Erythroblast (primary cell): ENCODE data around the gene PBX1.

Experiments
- GATA1 ChIP-seq: IDR thresholded peaks from 2 replicates; pipeline ENCODE4 v1.6.1; 2011; ENCODE audit warnings: low read depth, mild to moderate bottlenecking, control low read depth, low read length, moderate library complexity
- POLR2A ChIP-seq: IDR thresholded peaks from 2 replicates; pipeline ENCODE4 v1.6.1; 2011; ENCODE audit warnings: mild to moderate bottlenecking, low read length

GRCh38 chr1:164840936-164841335, 282.0 kb downstream of the PBX1 start:
- TF ChIP-seq POLR2A, result no peak
- no peak for TF ChIP-seq GATA1
